ENCODE data around the gene EDAR. TPM values are rescaled to one million over a fixed set of nuclear protein-coding genes. Genes with fewer than 3 reads are reported as not detected.

The EDAR gene
- polyA plus RNA-seq, 1 experiment = not detected

DNA sequence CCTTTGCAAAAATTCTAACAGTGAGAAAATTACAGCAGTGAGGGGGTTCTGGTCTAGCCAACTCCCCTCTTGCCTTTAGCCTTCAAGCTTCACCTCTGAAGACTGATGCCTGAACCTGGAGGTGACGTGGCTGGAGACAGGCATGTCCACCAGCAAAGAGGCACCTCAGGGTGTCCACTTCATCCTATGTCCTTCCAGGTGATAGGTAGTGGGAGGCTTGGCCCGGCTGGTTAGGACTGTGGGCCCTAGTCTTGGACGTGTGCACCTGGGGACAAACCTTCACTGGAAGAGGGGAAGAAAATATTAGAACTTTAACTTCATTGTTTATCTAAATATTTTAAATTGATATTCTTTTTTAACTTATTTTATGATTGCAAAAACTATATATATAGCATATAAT is 35.5 kb upstream of the EDAR start:
- peaks cover 4% of the 10 kb centered on the region for H3K27me3 ChIP-seq (ENCODE audit: control insufficient read depth, insufficient read depth, low read length)
- no peaks in the 10 kb centered on the region for H3K36me3 ChIP-seq (ENCODE audit: control insufficient read depth, insufficient read depth, low read length)
- CTCF ChIA-PET = interaction anchor here (1.4 kb wide), 1 partner anchor 8 kb away, joined by 3 read pairs; no protein-coding TSS in a partner anchor
- no peak overlapping the region for H3K4me3 ChIP-seq (ENCODE audit: low read depth, low read length)
- POLR2A ChIA-PET = no interaction called here
- no peak for DNase-seq (ENCODE audit: low read depth)
- TF ChIP-seq, protein P1, sequence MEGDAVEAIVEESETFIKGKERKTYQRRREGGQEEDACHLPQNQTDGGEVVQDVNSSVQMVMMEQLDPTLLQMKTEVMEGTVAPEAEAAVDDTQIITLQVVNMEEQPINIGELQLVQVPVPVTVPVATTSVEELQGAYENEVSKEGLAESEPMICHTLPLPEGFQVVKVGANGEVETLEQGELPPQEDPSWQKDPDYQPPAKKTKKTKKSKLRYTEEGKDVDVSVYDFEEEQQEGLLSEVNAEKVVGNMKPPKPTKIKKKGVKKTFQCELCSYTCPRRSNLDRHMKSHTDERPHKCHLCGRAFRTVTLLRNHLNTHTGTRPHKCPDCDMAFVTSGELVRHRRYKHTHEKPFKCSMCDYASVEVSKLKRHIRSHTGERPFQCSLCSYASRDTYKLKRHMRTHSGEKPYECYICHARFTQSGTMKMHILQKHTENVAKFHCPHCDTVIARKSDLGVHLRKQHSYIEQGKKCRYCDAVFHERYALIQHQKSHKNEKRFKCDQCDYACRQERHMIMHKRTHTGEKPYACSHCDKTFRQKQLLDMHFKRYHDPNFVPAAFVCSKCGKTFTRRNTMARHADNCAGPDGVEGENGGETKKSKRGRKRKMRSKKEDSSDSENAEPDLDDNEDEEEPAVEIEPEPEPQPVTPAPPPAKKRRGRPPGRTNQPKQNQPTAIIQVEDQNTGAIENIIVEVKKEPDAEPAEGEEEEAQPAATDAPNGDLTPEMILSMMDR (IDR thresholded peaks at IDR 0.05; ENCODE audit: insufficient read depth, low read depth, low read length) = no peak

DNA sequence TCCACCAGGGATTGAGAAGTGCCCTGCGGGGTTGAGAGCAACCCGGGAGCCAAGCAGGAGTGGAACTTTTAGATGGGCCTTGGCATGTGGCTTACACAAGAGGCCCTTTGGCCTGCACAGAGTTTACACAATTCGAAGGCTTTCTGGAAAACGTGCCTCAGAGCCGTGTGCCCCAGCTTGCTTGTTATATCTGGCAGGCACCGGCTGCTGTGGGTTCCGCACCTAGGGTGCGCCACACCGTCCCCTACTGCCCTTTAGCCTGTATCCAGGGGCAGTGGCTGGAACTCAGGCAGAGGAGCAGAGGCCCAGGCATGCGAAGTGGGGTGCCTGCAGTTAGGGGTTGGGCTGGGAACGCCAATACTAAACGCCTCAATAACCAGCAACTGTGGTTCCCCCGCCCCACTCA is 32.9 kb upstream of the EDAR start:
- ChIA-PET POLR2A (no interaction called here), CTCF (no interaction called here)
- Histone ChIP-seq H3K4me3 (ENCODE audit: low read depth, low read length) (no peak overlapping the region), H3K27me3 (ENCODE audit: control insufficient read depth, insufficient read depth, low read length) (peaks cover 20% of the 10 kb centered on the region), H3K36me3 (ENCODE audit: control insufficient read depth, insufficient read depth, low read length) (no peaks in the 10 kb centered on the region)
- TF ChIP-seq, protein P1 (IDR thresholded peaks at IDR 0.05; ENCODE audit: insufficient read depth, low read depth, low read length) = no peak
- DNase-seq (ENCODE audit: low read depth) = no peak

DNA sequence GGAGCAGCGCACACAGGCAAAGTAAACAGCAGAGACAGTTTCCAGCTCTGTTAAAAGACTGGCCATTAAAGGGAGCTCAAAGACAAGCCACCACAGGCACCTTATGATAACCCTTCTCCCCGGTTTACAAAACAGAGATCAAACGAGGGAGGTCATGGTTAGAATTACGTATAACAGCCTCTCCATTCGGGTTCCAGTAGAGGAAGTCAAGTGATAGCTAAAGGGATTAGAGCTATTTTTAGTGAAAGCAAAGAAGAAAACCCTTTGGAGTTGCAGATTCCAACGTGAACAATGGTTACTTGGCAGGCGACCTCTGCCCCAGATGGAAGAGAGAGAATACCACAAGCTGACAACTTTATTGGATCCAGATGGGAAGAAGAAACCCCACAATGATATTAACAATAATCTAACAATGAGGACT is 31.2 kb upstream of the EDAR start:
- TF ChIP-seq, protein P1 (IDR thresholded peaks at IDR 0.05; ENCODE audit: insufficient read depth, low read depth, low read length) = no peak
- ChIA-PET CTCF (interaction anchor here (0.5 kb wide), 1 partner anchor 12 kb away, joined by 3 read pairs; no protein-coding TSS in a partner anchor), POLR2A (no interaction called here)
- Histone ChIP-seq H3K4me3 (ENCODE audit: low read depth, low read length) (no peak overlapping the region), H3K36me3 (ENCODE audit: control insufficient read depth, insufficient read depth, low read length) (no peaks in the 10 kb centered on the region), H3K27me3 (ENCODE audit: control insufficient read depth, insufficient read depth, low read length) (peaks cover 22% of the 10 kb centered on the region)
- DNase-seq (ENCODE audit: low read depth) = peak; percentile 19

DNA sequence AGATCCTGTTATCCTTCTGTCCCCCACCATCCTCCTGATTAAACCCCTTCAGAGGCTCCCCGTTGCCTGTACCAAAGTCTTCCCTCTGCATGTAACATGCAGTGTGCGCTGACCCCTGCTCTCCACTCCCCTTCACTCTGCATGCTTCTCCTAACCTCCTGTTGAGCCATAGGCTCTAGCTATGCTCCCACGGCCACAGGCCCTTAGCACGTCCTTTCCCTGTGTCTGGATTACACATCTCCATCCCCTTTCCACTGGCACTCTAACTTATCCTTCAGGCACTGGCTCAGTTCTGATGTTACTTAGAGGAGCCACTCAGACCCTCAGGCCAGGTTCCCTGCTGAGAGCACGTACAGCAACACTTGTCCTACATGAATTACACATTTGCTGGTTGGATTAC is 29.4 kb upstream of the EDAR start:
- H3K36me3 ChIP-seq (ENCODE audit: control insufficient read depth, insufficient read depth, low read length) = no peaks in the 10 kb centered on the region
- DNase-seq (ENCODE audit: low read depth) = no peak
- H3K4me3 ChIP-seq (ENCODE audit: low read depth, low read length) = no peak overlapping the region
- TF ChIP-seq, protein P1 (IDR thresholded peaks at IDR 0.05; ENCODE audit: insufficient read depth, low read depth, low read length) = no peak
- ChIA-PET POLR2A (no interaction called here), CTCF (no interaction called here)
- peaks cover 20% of the 10 kb centered on the region for H3K27me3 ChIP-seq (ENCODE audit: control insufficient read depth, insufficient read depth, low read length)

DNA sequence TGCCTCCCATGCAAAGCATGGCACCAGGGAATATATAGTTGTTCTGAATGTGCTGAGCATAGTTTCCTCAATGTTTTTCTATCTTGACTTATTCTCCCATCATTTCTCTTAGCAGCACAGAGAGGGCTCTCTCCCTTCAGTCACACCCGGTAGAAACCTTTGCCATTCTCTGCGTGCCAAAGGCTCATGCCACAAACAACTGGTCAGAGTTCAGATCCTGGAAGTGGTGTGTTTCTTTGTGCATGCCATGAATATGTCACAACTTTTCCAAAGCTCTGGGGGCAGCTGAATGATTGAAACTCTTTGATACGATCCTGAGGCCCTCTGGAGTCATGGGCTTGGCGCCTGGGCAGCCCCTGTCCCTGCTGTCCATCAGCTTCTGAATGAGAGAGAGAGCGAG is 28.0 kb upstream of the EDAR start:
- Histone ChIP-seq H3K4me3 (ENCODE audit: low read depth, low read length) (no peak overlapping the region), H3K36me3 (ENCODE audit: control insufficient read depth, insufficient read depth, low read length) (no peaks in the 10 kb centered on the region), H3K27me3 (ENCODE audit: control insufficient read depth, insufficient read depth, low read length) (peaks cover 26% of the 10 kb centered on the region)
- POLR2A ChIA-PET = no interaction called here
- CTCF ChIA-PET = no interaction called here
- TF ChIP-seq, protein P1 (IDR thresholded peaks at IDR 0.05; ENCODE audit: insufficient read depth, low read depth, low read length) = no peak
- DNase-seq (ENCODE audit: low read depth) = no peak

Data from BJ (cell line).